K562 (cell line): ENCODE data around the gene SPINT1. TPM values are rescaled to one million over a fixed set of nuclear protein-coding genes. Genes with fewer than 3 reads are reported as not detected.

Experiments used
- ATAC-seq: fragments of 200-7000 bp; cut with Tn5 transposase; 3 replicates; pipeline ENCODE4 v1.9.1; 2020; ENCODE audit warnings: moderate library complexity
- BruUV-seq: library from RNA; stranded (reverse); fragments of 400-500 nt; replicated peaks from 2 replicates; lab custom pipeline; 2021; lab: Mats Ljungman, UMichigan
- CTCF ChIA-PET: fragments of 300-600 bp; formaldehyde crosslinking; extraction: SDS; loops from one replicate; lab custom pipeline; 2021; ENCODE audit warnings: low intra/inter-chr PET ratio; lab: Yijun Ruan, JAX
- POLR2A ChIA-PET: fragments of 300-600, 350-650 bp; sonication (Branson Sonifier 250); formaldehyde crosslinking; extraction: SDS; loops from one replicate; lab custom pipeline; 2021; ENCODE audit warnings: antibody characterized with exemption, inconsistent platforms; lab: Yijun Ruan, JAX
- DNase-seq, 4 experiments: peaks; one replicate each; pipeline versions ENCODE4 v3.0.0 to v3.0.0-alpha.2; 2011 to 2018; ENCODE audit warnings: low spot score in 3 of 4, mixed read lengths in 3 of 4; ENCODE audit errors: extremely low read depth in 1 of 4
- FAIRE-seq: peaks from 2 replicates; lab custom pipeline; 2011; peaks lifted over from hg19 to GRCh38; lab: Jason Lieb, UNC
- H2AFZ ChIP-seq: 2 replicates; pipeline ENCODE4 v1.6.0; 2011; ENCODE audit warnings: low read depth, low read length, control low read depth, inconsistent platforms
- H3K27ac ChIP-seq: fragments of 200-600 bp; 3 replicates; pipeline ENCODE4 v1.8.0; 2011; ENCODE audit warnings: low read depth, mild to moderate bottlenecking, control low read depth, inconsistent platforms, low read length, moderate library complexity, mixed read lengths; ENCODE audit errors: extremely low read depth
- H3K27me3 ChIP-seq, 2 experiments: fragments of 300-600 bp in 1 of 2; 2 replicates in 1 of 2; 3 replicates in 1 of 2; pipeline versions ENCODE4 v1.6.0 to v1.8.0; 2011; ENCODE audit warnings: inconsistent platforms in 2 of 2, low read length in 2 of 2, mild to moderate bottlenecking in 1 of 2, mixed read lengths in 1 of 2, moderate library complexity in 1 of 2; ENCODE audit not compliant: control insufficient read depth in 2 of 2, insufficient read depth in 2 of 2
- H3K36me3 ChIP-seq: fragments of 300-600 bp; 3 replicates; pipeline ENCODE4 v1.8.0; 2011; ENCODE audit warnings: mild to moderate bottlenecking, low read length, inconsistent platforms; ENCODE audit not compliant: control insufficient read depth, insufficient read depth
- H3K4me1 ChIP-seq, 2 experiments: fragments of 200-600 bp in 1 of 2; replicated peaks in 1 of 2; 2 replicates in 1 of 2; 3 replicates in 1 of 2; pipeline versions ENCODE4 v1.5.1 to v1.8.0; 2011; ENCODE audit warnings: inconsistent platforms in 2 of 2, low read length in 2 of 2, mild to moderate bottlenecking in 1 of 2, mixed read lengths in 1 of 2, moderate library complexity in 1 of 2; ENCODE audit not compliant: control insufficient read depth in 2 of 2, insufficient read depth in 2 of 2
- H3K4me2 ChIP-seq: 2 replicates; pipeline ENCODE4 v1.6.1; 2011; ENCODE audit warnings: low read length, control low read depth, inconsistent platforms, mixed read lengths; ENCODE audit not compliant: insufficient read depth
- H3K4me3 ChIP-seq: fragments of 200-600 bp; sonication (generic), shearing (Covaris generic); 2 replicates; pipeline ENCODE4 v1.5.1; 2016; ENCODE audit warnings: control low read depth, inconsistent platforms
- H3K79me2 ChIP-seq: fragments of 200-600 bp; 3 replicates; pipeline ENCODE4 v1.8.0; 2011; ENCODE audit warnings: low read length, inconsistent platforms; ENCODE audit not compliant: control insufficient read depth, insufficient read depth
- H3K9ac ChIP-seq, 2 experiments: 2 replicates each; pipeline versions ENCODE4 v1.6.0 to v1.6.1; 2011; ENCODE audit warnings: low read depth in 2 of 2, low read length in 2 of 2, control low read depth in 1 of 2, inconsistent platforms in 1 of 2, mild to moderate bottlenecking in 1 of 2, mixed read lengths in 1 of 2; ENCODE audit not compliant: insufficient read depth in 1 of 2
- H3K9me1 ChIP-seq: one replicate; pipeline ENCODE4 v1.6.0; 2011; ENCODE audit warnings: inconsistent platforms, mild to moderate bottlenecking, low read length, moderate library complexity; ENCODE audit not compliant: control insufficient read depth, insufficient read depth
- H3K9me3 ChIP-seq: replicated peaks from 2 replicates; pipeline ENCODE4 v1.5.1; 2011; ENCODE audit warnings: low read depth, low read length, inconsistent platforms; ENCODE audit not compliant: control insufficient read depth, insufficient read depth
- H4K20me1 ChIP-seq: replicated peaks from 2 replicates; pipeline ENCODE4 v1.6.1; 2011; ENCODE audit warnings: low read length, inconsistent platforms, mixed read lengths; ENCODE audit not compliant: control insufficient read depth, insufficient read depth
- C11orf30 ChIP-seq: fragments of 450-650 bp; IDR thresholded peaks from 2 replicates; pipeline ENCODE4 v1.6.1; 2016; ENCODE audit warnings: low read depth, mild to moderate bottlenecking
- MAFF ChIP-seq: IDR thresholded peaks from 2 replicates; pipeline ENCODE4 v1.6.1; 2012; ENCODE audit warnings: low read length, improper control_type of control experiment
- MAFG ChIP-seq: fragments of 450-650 bp; conservative IDR thresholded peaks from 2 replicates; pipeline ENCODE4 v1.6.1; 2016; ENCODE audit warnings: missing genetic modification characterization, missing compliant biosample characterization
- MAFK ChIP-seq: IDR thresholded peaks from 2 replicates; pipeline ENCODE4 v1.6.1; 2011; ENCODE audit warnings: low read length, improper control_type of control experiment
- NFIC ChIP-seq: fragments of 450-650 bp; IDR thresholded peaks from 2 replicates; pipeline ENCODE4 v1.6.1; 2017; ENCODE audit warnings: mild to moderate bottlenecking, inconsistent platforms
- RB1 ChIP-seq: fragments of 450-650 bp; IDR thresholded peaks from 2 replicates; pipeline ENCODE4 v1.6.1; 2017; ENCODE audit warnings: low read depth, mild to moderate bottlenecking
- SPI1 ChIP-seq: IDR thresholded peaks from 2 replicates; pipeline ENCODE4 v1.6.1; 2011; ENCODE audit warnings: low read depth, low read length, control low read depth, borderline replicate concordance
- ZNF316 ChIP-seq: fragments of 450-650 bp; IDR thresholded peaks from 2 replicates; pipeline ENCODE4 v1.6.1; 2016
- WGBS: fragments of 100-300 bp; shearing (Covaris generic); methylation state at CpG from one replicate; pipeline ENCODE4 v1.1.6; 2016; ENCODE audit warnings: low coverage, mixed read lengths; ENCODE audit not compliant: insufficient coverage; ENCODE audit errors: missing lambda C conversion rate; 5-methylcytosine and 5-hydroxymethylcytosine counted together
- in situ Hi-C: fragments of 300-500 bp; cut with MboI; formaldehyde crosslinking; loops from 4 replicates; pipeline ENCODE4 v1.15.0; 2018; ENCODE audit warnings: inconsistent platforms, mixed read lengths
- intact Hi-C: fragments of 100-400 bp; cut with micrococcal nuclease; formaldehyde crosslinking; loops from 2 replicates; pipeline ENCODE4 v1.14.2; 2022
- polyA plus RNA-seq, 8 experiments: library from polyadenylated mRNA; depleted of rRNA in 4 of 8; stranded (reverse) in 5 of 8; unstranded in 3 of 8; fragments of >200 nt; fragmentation: Nextera tagmentation in 2 of 8; fragmentation: Illumina TruSeq in 1 of 8; extraction: Ambion mirVana in 2 of 8; extraction: Trizol in 1 of 8; gene quantifications; 2 replicates each; pipeline versions ENCODE4 v1.2.1 to v1.2.3, GENCODE V29; 2011 to 2014; ENCODE audit warnings: inconsistent platforms in 1 of 8, missing spikeins in 1 of 8
- total RNA-seq, 7 experiments: library from RNA; depleted of rRNA in 6 of 7; stranded (reverse); fragments of >200 nt in 6 of 7; fragmentation: Illumina TruSeq in 2 of 7; extraction: Trizol in 2 of 7; gene quantifications; 2 replicates each; pipeline versions ENCODE4 v1.2.1 to v1.2.3, GENCODE V29; 2011 to 2021; ENCODE audit warnings: low replicate concordance in 1 of 7

SPINT1 gene
- total and polyA plus RNA-seq, 9 of the 15 experiments (the other 6 are each of a cell fraction or from before 2014, with no cell fraction given) = 0.78 to 4.5 (median 1.5) TPM

- Histone ChIP-seq H3K9me1 (no peaks in the 10 kb centered on the region), H3K27me3 (no peaks in the 10 kb centered on the region), H3K27ac (no peak overlapping the region), H3K4me1 (peaks cover 5 to 12% of the 10 kb centered on the region in 2 experiments; a peak in 4 of 5 replicates), H3K36me3 (peaks cover 22% of the 10 kb centered on the region), H3K79me2 (no peaks in the 10 kb centered on the region), H2AFZ (no peak overlapping the region), H3K4me2 (no peak overlapping the region), H3K9ac (no peak overlapping the region), H4K20me1 (no peaks in the 10 kb centered on the region), H3K4me3 (no peak overlapping the region), H3K9me3 (no peaks in the 10 kb centered on the region)
- in situ Hi-C loops (no loop called here), intact Hi-C loops (no loop called here)
- peak; percentile 40 for FAIRE-seq
- 26% methylated on average over 4 of the region's 4 CpGs for WGBS
- ATAC-seq = no peak
- no TSS peak for BruUV-seq
- ChIA-PET POLR2A (interaction anchor here (0.5 to 2.6 kb wide), 6 partner anchors 8 to 32 kb away, joined by 3 to 12 read pairs (median 4); partner anchors contain the start of genes DNAJC17, PPP1R14D and ZFYVE19), CTCF (no interaction called here)
- no peak for TF ChIP-seq RB1
- TF ChIP-seq NFIC = peak; percentile 61
- DNase-seq = no peak
Measured at GRCh38 chr15:40815042-40815698, 28.7 kb upstream of the SPINT1 start.

DNA sequence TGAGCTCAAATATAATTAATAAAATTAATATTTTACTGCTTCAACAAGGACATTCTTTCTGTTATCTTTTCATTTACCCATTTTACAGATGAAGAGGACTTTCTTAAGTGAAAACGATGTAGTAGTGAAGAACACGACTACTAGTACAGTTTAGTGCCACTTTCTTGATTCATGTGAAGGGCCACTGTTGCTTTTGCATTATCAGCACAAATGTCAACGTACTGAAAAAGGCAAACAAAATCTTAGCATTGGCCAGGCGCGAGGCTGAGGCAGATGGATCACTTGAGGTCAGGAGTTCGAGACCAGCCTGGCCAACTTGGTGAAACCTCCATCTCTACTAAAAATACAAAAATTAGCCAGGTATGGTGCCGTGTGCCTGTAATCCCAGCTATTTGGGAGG is 24.8 kb upstream of the SPINT1 start:
- H3K9me3 ChIP-seq = no peaks in the 10 kb centered on the region
- TF ChIP-seq MAFG = peak; percentile 74; the same call in 1 of the 2 replicates
- no peak for TF ChIP-seq SPI1
- peak; percentile 70 for TF ChIP-seq MAFF
- peak; percentile 50; the same call in 1 of the 2 replicates for TF ChIP-seq MAFK
- TF ChIP-seq ZNF316 = peak; percentile 91
- peak; percentile 86 for TF ChIP-seq C11orf30
- no peaks in the 10 kb centered on the region for H3K79me2 ChIP-seq
- FAIRE-seq (no peak), DNase-seq (peak in 1 of 4 experiments; percentile 4), ATAC-seq (no peak)
- H3K4me2 ChIP-seq = no peak overlapping the region
- no peak overlapping the region for H3K4me3 ChIP-seq
- H3K9me1 ChIP-seq = no peaks in the 10 kb centered on the region
- no peaks in the 10 kb centered on the region for H3K27me3 ChIP-seq
- CTCF ChIA-PET = no interaction called here
- intact Hi-C loops (no loop called here), in situ Hi-C loops (no loop called here)
- H2AFZ ChIP-seq = no peak overlapping the region
- 19% methylated on average over 7 of the region's 7 CpGs for WGBS
- POLR2A ChIA-PET = no interaction called here
- no peak overlapping the region for H3K9ac ChIP-seq
- BruUV-seq = no TSS peak
- H3K27ac ChIP-seq = no peak overlapping the region
- peaks cover 0 to 12% of the 10 kb centered on the region in 2 experiments; a peak in 3 of 5 replicates for H3K4me1 ChIP-seq
- no peaks in the 10 kb centered on the region; the same call in 2 of the 3 replicates for H3K36me3 ChIP-seq
- H4K20me1 ChIP-seq = no peaks in the 10 kb centered on the region
